ENCODE results near the gene GLI3.

Gene GLI3

DNA sequence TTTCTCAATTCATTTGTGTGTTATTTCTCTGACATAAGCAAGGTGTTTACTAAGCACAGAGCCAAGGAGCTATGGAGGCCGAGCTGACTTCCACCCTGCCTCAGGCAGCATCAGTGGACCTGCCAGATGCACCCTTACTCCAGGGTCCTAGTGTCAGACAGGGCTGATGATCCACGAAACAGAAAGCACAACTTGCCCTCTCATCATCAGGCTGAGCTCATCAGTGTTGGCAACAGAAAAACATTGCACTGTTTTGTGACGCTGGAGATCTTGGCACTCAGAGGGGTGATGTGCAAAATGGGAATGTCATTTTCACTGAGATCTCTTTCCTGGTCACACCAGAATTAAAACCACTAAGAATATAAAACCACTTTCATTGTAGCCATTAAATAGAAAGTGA, 201.8 kb downstream of the GLI3 start:
- no peak for TF ChIP-seq ZFX (IDR thresholded peaks at IDR 0.05; ENCODE audit: borderline replicate concordance)
- TF ChIP-seq, protein P1, sequence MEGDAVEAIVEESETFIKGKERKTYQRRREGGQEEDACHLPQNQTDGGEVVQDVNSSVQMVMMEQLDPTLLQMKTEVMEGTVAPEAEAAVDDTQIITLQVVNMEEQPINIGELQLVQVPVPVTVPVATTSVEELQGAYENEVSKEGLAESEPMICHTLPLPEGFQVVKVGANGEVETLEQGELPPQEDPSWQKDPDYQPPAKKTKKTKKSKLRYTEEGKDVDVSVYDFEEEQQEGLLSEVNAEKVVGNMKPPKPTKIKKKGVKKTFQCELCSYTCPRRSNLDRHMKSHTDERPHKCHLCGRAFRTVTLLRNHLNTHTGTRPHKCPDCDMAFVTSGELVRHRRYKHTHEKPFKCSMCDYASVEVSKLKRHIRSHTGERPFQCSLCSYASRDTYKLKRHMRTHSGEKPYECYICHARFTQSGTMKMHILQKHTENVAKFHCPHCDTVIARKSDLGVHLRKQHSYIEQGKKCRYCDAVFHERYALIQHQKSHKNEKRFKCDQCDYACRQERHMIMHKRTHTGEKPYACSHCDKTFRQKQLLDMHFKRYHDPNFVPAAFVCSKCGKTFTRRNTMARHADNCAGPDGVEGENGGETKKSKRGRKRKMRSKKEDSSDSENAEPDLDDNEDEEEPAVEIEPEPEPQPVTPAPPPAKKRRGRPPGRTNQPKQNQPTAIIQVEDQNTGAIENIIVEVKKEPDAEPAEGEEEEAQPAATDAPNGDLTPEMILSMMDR (IDR thresholded peaks at IDR 0.05) = no peak
- no peak overlapping the region for H3K27ac ChIP-seq

DNA sequence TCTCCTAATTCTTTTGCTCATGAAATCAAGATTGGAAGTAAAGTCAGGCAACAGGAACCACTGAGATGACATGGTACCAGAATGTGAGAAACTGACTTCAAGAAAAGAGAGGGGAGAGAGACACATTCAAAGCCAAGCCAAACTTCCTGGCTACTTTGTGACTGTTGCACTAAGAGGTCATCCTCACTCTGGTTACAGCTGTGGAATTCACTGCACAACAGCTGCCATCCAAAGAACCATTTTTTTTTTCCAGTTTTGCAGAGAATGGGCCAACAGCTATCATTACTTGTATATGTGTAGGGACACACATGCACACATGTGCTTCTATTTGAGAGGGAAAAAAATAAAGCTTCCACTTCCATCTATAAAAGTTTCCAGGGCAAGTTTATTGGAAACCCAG, 203.5 kb downstream of the GLI3 start:
- TF ChIP-seq, protein P1 (IDR thresholded peaks at IDR 0.05) = no peak
- no peak for TF ChIP-seq ZFX (IDR thresholded peaks at IDR 0.05; ENCODE audit: borderline replicate concordance)
- H3K27ac ChIP-seq = no peak overlapping the region

DNA sequence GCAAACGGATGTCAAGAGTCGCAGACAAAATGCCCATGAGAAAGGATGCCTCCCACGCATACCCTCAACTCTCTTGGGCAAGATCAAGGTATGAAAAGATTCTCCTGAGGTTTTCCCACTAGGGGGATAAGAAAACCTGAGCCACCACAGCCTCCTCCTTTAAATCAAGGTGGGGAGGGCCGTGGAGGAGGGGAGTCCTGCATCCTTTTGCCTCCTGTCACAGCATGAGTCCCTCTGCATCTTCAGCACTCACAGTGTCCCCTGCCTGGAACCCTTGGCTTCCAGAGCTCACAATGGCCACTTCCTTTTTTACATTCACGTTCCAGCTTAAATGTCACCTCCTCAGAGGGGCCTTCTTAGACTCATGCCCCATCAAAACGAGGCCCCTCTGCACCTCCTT, 207.6 kb downstream of the GLI3 start:
- H3K27ac ChIP-seq = no peak overlapping the region
- TF ChIP-seq, protein P1 (IDR thresholded peaks at IDR 0.05) = no peak
- TF ChIP-seq ZFX (IDR thresholded peaks at IDR 0.05; ENCODE audit: borderline replicate concordance) = no peak

DNA sequence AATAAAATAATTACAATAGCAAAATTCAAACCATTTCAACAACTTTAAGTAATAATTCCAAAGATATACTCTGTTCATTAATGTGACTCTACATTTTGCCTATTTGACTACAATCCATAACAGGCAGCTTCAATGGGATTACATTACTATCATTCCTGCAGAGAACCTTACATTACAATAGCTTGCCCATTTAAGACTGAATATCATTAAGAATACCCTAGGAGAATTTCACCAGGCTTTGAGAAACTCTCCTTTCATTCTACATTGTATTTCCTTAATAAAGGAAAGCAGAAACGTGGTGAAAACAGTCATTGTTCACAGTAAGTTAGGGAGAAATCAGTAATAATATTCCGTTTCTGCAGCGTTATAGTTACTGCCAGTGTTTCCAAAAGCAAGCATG, 209.5 kb downstream of the GLI3 start:
- TF ChIP-seq, protein P1 (IDR thresholded peaks at IDR 0.05) = no peak
- no peak for TF ChIP-seq ZFX (IDR thresholded peaks at IDR 0.05; ENCODE audit: borderline replicate concordance)
- no peak overlapping the region for H3K27ac ChIP-seq

DNA sequence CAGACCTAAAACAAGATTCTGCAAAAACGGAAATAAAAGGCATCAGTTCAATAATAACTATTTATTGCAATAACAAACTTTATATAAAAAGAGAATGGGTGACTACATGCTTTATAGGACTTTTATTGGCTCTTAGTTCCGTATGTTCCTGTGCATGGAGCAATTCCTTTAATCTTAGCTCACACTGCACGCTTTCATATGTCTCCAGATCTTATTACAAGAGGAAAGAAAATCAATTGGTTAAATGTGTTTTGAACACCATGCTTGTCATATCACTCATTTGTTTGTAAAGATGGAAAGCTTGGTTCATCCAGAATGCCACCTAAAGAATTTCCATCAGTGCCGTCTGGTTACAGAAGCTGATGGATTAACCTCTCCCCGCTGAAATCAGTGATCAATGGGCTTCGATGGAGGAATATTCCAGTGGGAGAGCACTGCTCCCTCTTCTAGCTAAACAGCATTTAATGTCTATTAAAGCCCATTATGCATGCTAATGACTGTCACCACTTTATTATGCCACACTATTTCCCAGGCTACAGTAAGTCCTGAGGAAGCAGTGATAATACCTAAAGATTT, 210.3 kb downstream of the GLI3 start:
- TF ChIP-seq, protein P1 (IDR thresholded peaks at IDR 0.05) = no peak
- H3K27ac ChIP-seq = no peak overlapping the region

DNA sequence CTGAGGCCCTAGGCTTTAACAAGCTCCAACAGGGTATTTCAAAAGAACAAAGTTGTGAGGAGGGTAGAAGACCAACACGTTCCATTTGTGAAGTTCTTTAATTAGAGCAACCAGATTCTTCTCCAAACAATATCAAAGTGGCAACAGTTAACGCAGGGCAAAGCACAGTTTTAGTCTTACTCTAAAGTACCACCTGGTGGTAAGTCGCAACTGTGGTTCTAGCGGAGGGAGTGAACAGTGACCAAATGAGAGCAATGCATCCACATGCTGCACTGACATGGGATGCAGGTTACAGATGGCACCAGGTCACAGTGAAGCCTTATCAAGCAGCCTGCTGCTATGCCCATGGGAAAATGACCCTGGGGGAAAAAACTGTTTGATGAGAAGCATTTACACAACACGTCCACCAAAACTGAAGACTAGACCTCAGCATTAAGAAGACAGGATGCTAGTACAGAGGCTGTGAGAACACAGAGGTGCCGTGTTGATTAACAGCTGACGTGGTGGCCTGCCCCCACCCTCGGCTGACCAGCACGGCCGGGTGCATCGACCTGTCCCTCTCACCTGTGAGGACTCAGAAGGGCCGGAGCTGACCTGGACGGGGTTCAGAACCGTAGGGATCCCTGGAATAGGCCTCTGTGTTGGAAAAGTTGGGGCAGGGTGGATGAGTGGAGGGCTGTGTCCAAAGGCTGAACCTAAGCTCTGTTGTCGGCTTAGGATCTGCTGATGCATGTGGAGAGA, 211.2 kb downstream of the GLI3 start:
- no peak overlapping the region for H3K27ac ChIP-seq
- TF ChIP-seq, protein P1 (IDR thresholded peaks at IDR 0.05) = no peak
- TF ChIP-seq ZFX (IDR thresholded peaks at IDR 0.05; ENCODE audit: borderline replicate concordance) = no peak

DNA sequence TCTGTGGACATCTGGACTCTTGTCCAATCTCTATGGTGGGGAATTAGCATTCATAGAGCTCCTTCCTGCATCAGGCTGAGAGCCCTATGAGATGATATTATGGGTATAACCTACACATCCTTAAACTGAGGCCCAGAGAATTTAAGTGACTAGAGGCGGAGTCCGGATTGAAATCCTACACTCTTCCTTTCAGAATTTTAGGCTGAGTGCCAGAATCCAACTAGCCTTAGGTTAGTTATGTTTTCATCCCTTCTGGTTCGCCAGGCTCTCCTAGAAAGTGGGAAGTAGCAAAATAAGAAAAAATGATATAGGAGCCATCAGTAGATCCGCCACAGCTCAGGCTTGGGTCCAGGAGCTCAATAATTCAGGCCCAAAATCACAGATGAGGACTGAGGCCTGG, 212.5 kb downstream of the GLI3 start:
- TF ChIP-seq, protein P1 (IDR thresholded peaks at IDR 0.05) = no peak
- no peak for TF ChIP-seq ZFX (IDR thresholded peaks at IDR 0.05; ENCODE audit: borderline replicate concordance)
- H3K27ac ChIP-seq = no peak overlapping the region

Data from 22Rv1 (cell line).